ENCODE results near the gene LRRC4B. TPM values are rescaled to one million over a fixed set of nuclear protein-coding genes. Genes with fewer than 3 reads are reported as not detected.

Gene LRRC4B
- total RNA-seq, 4 donors from 2014 or later: 0.33 to 0.81 (median 0.34) TPM; not detected in 1

- Histone ChIP-seq H3K4me3 (no peak overlapping the region), H3K27me3 (peaks cover 7 to 9% (median 9%) of the 10 kb centered on the region in 3 donors), H3K9me3 (no peaks in the 10 kb centered on the region), H3K36me3 (no peaks in the 10 kb centered on the region), H3K4me1 (no peaks in the 10 kb centered on the region), H3K27ac (no peak overlapping the region)
- ATAC-seq (no peak), DNase-seq (no peak)
- in situ Hi-C loops (cut with MboI; ENCODE audit: low sequenced_read_pairs in 4 of 4): no loop called here
- TF ChIP-seq CTCF (IDR thresholded peaks at IDR 0.05 in 4 of 5, conservative IDR thresholded peaks at IDR 0.05 in 1 of 5) (no peak), POLR2A (IDR thresholded peaks at IDR 0.05) (no peak)
- intact Hi-C loops (cut with DNase I; ENCODE audit: low total_unique reads): no loop called here
Measured at GRCh38 chr19:50573741-50574461, 5.7 kb upstream of the LRRC4B start.

GRCh38 chr19:50570997-50571396 lies 2.8 kb upstream of the LRRC4B start:
- intact Hi-C loops (cut with DNase I; ENCODE audit: low total_unique reads) (no loop called here), in situ Hi-C loops (cut with MboI; ENCODE audit: low sequenced_read_pairs in 4 of 4) (no loop called here)
- TF ChIP-seq POLR2A (IDR thresholded peaks at IDR 0.05) (no peak), CTCF (IDR thresholded peaks at IDR 0.05 in 4 of 5, conservative IDR thresholded peaks at IDR 0.05 in 1 of 5) (no peak)
- Histone ChIP-seq H3K9me3 (no peaks in the 10 kb centered on the region), H3K4me1 (peaks cover 0 to 7% of the 10 kb centered on the region in 2 donors), H3K27ac (no peak overlapping the region), H3K27me3 (peaks cover 16 to 34% (median 28%) of the 10 kb centered on the region in 3 donors), H3K36me3 (no peaks in the 10 kb centered on the region), H3K4me3 (no peak overlapping the region)
- DNase-seq: no peak
- ATAC-seq: no peak

- peaks cover 0 to 7% of the 10 kb centered on the region in 2 donors for H3K4me1 ChIP-seq
- no peak for TF ChIP-seq POLR2A (IDR thresholded peaks at IDR 0.05)
- no peak for TF ChIP-seq CTCF (IDR thresholded peaks at IDR 0.05 in 4 of 5, conservative IDR thresholded peaks at IDR 0.05 in 1 of 5)
- H3K27me3 ChIP-seq: peaks cover 21 to 41% (median 35%) of the 10 kb centered on the region in 3 donors
- in situ Hi-C loops (cut with MboI; ENCODE audit: low sequenced_read_pairs in 4 of 4): no loop called here
- no peaks in the 10 kb centered on the region for H3K36me3 ChIP-seq
- DNase-seq (no peak), ATAC-seq (no peak)
- H3K27ac ChIP-seq: no peak overlapping the region
- intact Hi-C loops (cut with DNase I; ENCODE audit: low total_unique reads): no loop called here
- no peak overlapping the region for H3K4me3 ChIP-seq
- H3K9me3 ChIP-seq: no peaks in the 10 kb centered on the region
Measured at GRCh38 chr19:50569938-50570540, 1.8 kb upstream of the LRRC4B start.

GRCh38 chr19:50568728-50569698 lies 778 bp upstream of the LRRC4B start:
- no peaks in the 10 kb centered on the region for H3K9me3 ChIP-seq
- H3K36me3 ChIP-seq: no peaks in the 10 kb centered on the region
- DNase-seq: no peak
- TF ChIP-seq CTCF (IDR thresholded peaks at IDR 0.05 in 4 of 5, conservative IDR thresholded peaks at IDR 0.05 in 1 of 5) (no peak), POLR2A (IDR thresholded peaks at IDR 0.05) (no peak)
- ATAC-seq: no peak
- no peak overlapping the region for H3K27ac ChIP-seq
- in situ Hi-C loops (cut with MboI; ENCODE audit: low sequenced_read_pairs in 4 of 4) (no loop called here), intact Hi-C loops (cut with DNase I; ENCODE audit: low total_unique reads) (no loop called here)
- H3K27me3 ChIP-seq: peaks cover 27 to 45% (median 40%) of the 10 kb centered on the region in 3 donors
- H3K4me3 ChIP-seq: no peak overlapping the region
- H3K4me1 ChIP-seq: peaks cover 0 to 7% of the 10 kb centered on the region in 2 donors

All from gastrocnemius medialis (tissue), 4 donors.